ENCODE data around the gene SLC16A3.
"Not testable (repeated sequence)": the region's sequence is repeated elsewhere in the genome, so short reads cannot be mapped to it uniquely, and the experiment has no call there.

Gene SLC16A3

GRCh38 chr17:82228842-82229697 lies at the start of gene SLC16A3:
Gene SLC16A3, plus strand, starts transcription at chr17:82229042. Its CDS starts 6,967 bp downstream, at chr17:82236009.
- no peak for DNase-seq

DNA sequence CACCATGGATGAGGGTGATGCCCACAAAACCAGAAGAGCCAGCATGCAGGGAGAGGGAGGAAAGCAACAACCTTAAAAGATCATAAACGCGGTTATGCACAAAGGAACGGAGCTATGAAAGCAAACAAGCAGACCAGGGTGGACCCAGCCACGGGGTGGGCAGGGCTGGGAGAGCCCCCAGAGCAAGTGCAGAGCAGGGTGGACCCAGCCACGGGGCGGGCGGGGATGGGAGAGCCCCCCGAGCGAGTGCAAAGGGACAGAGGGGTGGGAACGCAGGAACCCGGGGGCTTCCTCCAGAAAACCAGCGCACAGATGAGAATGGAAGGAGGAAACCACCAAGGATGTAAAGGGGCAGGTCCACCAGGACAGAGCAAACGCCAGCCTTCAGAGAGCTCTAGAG lies 49.4 kb upstream of the SLC16A3 start:
- no peak for DNase-seq

DNA sequence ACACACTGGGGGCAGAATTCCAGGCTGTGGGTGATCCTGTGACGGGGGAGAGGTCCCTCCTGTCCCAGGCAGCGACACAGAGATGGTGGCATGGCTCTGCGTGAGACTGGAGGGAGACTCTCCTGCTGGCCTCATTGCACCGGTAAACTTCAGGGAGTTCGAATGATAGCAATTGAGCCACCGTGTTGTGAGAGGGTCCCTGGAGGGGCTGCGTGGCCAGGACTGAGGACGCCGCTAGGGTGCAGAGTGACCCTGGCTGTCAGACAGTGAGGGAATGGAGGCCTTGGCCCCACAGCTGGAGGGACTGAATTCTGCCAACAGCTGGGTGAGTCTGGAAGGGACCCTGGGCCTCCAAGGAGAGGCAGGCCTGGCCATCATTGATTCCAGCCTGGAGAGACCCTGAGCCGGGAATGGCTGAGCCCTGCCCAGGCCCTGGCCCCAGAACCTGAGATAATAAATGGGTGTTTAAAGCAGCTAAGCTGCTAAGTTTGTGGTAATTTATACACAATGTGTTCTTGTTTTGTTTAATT lies 48.8 kb upstream of the SLC16A3 start:
- DNase-seq, result no peak

DNA sequence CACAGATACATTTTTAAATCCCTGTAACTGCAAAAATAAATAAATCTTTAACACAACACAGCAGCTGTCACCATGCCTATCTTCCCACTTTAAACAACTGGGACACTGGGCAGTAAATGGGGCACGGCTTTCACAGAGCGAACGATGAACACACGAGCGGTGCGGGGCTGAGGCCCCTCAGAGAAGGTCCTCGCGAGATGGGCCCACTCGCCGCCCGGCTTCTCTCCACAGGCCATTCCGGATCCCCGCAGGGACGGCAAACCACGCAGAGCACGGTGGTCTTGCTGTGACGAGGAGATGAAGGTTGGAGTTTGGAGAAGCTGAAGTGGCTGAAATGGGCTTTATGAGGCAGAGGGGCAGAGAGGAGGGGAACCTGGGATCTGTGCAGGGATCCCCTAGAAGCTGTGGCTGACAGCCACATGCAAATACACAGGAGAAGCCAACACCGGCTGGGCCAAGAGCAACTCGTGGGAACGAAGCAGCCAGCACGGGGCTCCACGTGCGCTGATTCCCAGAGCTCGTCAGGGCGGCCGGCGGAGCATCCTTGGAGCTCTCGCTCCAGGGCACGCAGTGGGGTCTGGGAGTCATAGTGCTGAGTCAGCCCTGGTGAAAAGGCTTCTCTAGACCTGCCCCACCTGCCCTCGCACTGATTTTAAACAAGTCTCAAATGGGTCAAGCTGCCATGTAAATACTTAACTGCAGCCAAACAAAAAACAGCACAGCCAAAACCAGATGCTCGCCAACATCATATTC lies 47.9 kb upstream of the SLC16A3 start:
- no peak for DNase-seq

DNA sequence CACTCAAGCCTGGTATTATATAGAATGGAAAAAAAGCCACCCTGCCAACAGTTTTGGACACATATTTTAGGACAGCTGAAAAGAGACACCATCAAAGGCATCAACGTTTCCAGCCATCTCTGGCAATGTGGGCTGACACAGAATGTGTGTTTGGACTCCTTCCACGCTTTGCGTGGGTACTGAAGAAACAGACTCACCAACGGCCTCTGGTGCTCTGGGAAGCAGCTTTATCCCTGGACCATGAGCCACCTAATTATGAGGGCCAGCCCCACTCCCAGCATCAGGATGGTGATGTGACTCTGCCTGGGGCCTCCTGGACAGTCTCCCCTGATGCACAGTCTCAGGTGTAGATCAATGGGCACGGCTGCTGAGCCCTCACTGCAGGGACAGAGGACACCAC lies 44.1 kb upstream of the SLC16A3 start:
- DNase-seq, result no peak

- no peak for DNase-seq
These were observed 42.6 kb upstream of the SLC16A3 start for GRCh38 chr17:82186221-82186620.

- DNase-seq, result no peak
These were observed 41.3 kb upstream of the SLC16A3 start for GRCh38 chr17:82187500-82187899.

DNA sequence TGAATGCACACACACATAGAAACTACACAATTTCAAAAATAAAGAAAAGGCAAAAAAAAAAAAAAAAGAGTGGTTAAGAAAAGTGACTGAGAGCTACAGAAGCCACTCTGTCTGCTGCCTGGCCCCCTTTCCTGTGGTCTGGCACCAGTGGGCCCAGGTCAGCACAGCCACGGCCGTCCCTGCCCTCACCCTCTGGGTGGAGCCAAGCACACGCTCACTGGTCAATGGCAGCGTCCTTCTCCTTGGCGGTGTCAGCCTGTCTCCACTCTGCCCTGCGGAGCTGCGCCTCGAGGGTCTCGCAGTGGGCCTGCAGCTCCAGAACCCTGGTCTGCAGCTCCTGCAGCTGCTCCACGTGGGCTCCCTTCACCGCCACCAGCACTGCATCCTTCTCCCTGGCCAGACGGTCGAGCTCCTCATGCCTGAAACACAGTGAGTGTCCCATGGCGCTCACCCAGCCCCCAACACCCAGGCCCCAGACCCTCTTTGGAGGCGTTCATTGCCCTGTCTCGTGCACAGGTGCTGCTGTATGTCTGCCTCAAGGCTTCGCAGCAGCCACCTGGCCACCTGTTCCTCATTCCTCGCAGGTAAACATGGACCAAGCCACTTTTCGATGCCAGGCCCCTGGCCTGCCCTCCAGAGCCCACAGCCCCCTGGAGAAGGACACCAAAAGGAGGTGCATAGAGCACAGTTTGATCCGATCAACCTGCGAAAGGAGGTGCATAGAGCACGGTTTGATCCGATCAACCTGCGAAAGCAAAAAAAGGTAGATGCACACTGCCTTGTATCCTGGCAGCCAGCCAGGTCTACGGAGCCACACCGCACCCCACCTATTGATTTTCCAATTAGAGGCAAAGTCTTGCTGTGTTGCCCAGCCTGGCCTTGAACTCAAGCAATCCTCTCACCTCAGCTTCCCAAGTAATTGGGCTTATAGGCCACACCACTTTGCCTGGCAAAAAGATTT lies 40.6 kb upstream of the SLC16A3 start:
- no peak for DNase-seq

DNA sequence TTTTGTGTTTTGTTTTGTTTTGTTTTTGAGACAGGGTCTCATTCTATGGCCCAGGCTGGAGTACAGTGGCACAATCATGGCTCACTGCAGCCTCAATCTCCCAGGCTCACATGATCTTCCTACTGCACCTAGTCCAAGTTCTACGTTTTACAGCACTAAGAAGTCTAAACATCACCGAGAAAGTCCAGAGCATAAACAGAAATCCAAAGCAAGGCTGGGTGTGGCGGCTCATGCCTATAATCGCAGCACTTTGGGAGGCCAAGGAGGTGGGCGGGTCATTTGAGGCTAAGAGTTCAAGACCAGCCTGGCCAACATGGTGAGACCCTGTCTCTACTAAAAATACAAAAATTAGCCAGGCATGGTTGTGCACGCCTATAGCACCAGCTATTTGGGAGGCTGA lies 35.8 kb upstream of the SLC16A3 start:
- DNase-seq, result not testable (repeated sequence)

- DNase-seq, result no peak
These were observed 35.2 kb upstream of the SLC16A3 start for GRCh38 chr17:82193520-82194220.

GRCh38 chr17:82194765-82195164 lies 34.1 kb upstream of the SLC16A3 start:
- no peak for DNase-seq

GRCh38 chr17:82195675-82196672 lies 32.9 kb upstream of the SLC16A3 start:
- DNase-seq, result no peak

GRCh38 chr17:82198092-82198491 lies 30.8 kb upstream of the SLC16A3 start:
- no peak for DNase-seq

DNA sequence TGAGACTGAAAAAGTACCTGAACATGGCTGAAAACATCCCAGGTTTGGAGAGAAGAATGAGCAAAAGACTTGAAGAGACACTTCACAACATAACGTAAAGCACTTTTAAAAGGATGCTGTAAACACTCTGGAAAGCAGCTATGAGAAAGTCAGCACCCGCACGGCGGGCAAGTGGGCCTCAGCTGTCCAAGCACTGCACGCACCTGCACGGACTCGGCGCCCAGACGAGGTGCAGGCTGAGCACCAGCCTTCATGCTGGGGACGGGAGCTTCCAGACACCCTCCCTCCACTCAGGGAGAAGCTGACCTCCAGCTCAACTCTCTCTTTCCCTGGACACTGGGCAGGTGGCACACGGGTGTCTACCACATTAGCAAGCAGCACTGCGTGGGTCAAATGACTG lies 29.3 kb upstream of the SLC16A3 start:
- no peak for DNase-seq

GRCh38 chr17:82200135-82200534 lies 28.7 kb upstream of the SLC16A3 start:
- no peak for DNase-seq

DNA sequence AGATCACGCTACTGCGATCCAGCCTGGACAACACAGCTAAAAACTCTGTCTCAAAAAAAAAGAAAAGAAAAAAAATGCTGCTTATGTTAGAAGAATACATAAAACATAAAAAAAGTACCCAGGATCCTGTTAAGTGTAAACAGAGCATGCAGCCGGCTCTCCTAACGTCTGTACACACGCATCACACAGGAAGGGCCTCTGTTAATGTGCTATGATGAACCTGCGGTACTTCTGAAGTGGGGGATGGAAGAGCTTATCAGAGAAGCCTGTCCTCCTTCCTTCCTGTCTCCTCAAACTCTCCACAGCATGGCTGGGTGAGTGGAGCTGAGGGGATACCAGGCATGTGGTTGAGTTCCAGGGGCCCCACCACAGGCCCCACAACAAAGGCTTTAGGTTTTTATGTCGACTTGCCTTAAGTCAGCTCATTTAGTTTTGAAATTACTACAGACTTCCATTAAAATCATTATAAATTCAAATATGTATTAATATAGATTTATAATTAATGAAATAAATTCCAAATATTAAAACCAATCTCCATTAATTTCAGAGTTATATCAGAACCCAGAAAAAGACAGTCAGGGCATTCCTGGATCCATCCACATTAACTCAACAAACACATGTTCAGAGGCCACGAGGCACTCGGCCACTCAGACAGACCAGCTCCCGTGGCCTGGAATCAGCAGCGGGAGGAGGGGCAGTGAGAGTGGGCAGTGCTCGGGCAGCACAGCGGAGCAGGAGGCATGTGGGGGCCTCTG lies 27.9 kb upstream of the SLC16A3 start:
- no peak for DNase-seq

- DNase-seq, result no peak
These were observed 27.3 kb upstream of the SLC16A3 start for GRCh38 chr17:82201498-82201910.

DNA sequence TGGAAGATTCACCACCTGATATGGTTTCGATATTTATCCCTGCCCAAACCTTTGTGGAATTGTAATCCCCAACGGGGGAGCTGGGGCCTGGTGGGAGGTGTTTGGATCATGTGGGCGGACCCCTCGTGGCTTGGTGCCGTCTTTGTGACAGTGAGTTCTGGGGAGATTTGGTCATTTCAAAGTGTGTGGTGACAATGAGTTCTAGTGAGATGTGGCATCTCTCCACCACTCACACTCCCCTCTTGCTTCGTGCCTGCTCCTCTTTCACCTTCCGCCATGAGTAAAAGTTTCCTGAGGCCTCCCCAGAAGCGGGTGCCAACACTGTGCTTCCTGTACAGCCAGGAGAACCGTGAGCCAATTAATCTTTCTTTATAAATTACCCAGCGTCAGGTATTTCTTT lies 25.9 kb upstream of the SLC16A3 start:
- DNase-seq, result no peak

- no peak for DNase-seq
These were observed 24.9 kb upstream of the SLC16A3 start for GRCh38 chr17:82203920-82204319.
